Gastrocnemius medialis (tissue), 4 donors: Measurements from ENCODE around the gene ZIC2.

Experiments
- POLR2A ChIP-seq, 2 donors: fragments of 450-650 bp; IDR thresholded peaks; one replicate each; pipeline ENCODE4 v1.6.1; 2017; ENCODE audit warnings: antibody characterized with exemption in 2 of 2, mild to moderate bottlenecking in 2 of 2, moderate library complexity in 2 of 2
- TF ChIP-seq, protein P1 (sequence below), 5 experiments: fragments of 450-650 bp in 3 of 5; fragments of 200-600 bp in 2 of 5; sonication (generic) in 2 of 5; IDR thresholded peaks in 4 of 5; conservative IDR thresholded peaks in 1 of 5; 1 replicate in 4 of 5; 2 replicates in 1 of 5; pipeline ENCODE4 v1.5.1; 2016 to 2019; ENCODE audit warnings: antibody characterized with exemption in 5 of 5, mild to moderate bottlenecking in 3 of 5, moderate library complexity in 3 of 5

DNA sequence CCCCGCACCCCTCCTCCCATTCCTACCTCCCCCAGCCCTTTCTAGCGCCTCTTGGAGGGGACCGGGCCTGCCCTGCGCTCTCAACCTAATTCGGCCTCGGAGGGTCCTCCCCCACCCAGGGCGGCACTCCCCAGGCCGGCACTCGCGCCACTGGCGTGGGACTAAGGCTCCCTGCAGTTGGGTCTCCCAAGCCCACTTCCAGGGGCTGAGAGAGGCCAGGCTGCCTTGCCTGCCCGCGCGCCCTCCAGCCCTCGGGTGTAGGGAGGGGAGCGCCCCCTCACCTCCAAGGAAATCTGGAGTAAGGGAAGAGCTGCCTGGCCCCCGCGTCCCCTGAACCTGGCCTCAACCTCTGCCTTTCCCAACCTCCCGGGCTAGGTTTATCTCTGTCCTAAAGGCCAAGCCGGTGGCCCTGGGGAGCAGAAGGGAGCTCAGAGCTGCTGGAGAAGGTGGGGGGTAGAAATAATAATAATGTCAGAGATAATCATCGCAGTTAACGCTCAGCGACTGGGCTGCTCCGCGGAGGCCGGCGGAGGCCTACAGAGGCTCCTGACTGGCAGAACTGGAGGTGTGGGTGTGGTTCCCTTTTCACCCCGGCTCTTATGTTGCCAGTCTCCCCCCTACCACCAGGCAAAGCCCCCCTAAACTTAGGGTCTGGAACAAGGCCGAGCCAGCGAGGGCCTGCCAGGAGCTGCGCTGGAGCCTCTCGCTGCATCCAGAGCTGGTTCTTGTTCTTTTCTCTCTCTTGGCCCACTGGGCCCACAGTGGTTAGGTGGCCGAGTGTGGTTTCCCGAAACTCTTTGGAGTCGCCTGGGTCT is 9.6 kb downstream of the ZIC2 start:
- TF ChIP-seq, protein P1, sequence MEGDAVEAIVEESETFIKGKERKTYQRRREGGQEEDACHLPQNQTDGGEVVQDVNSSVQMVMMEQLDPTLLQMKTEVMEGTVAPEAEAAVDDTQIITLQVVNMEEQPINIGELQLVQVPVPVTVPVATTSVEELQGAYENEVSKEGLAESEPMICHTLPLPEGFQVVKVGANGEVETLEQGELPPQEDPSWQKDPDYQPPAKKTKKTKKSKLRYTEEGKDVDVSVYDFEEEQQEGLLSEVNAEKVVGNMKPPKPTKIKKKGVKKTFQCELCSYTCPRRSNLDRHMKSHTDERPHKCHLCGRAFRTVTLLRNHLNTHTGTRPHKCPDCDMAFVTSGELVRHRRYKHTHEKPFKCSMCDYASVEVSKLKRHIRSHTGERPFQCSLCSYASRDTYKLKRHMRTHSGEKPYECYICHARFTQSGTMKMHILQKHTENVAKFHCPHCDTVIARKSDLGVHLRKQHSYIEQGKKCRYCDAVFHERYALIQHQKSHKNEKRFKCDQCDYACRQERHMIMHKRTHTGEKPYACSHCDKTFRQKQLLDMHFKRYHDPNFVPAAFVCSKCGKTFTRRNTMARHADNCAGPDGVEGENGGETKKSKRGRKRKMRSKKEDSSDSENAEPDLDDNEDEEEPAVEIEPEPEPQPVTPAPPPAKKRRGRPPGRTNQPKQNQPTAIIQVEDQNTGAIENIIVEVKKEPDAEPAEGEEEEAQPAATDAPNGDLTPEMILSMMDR (IDR thresholded peaks at IDR 0.05 in 4 of 5, conservative IDR thresholded peaks at IDR 0.05 in 1 of 5): no peak
- no peak for TF ChIP-seq POLR2A (IDR thresholded peaks at IDR 0.05)
